Hematopoietic multipotent progenitor cell treated with erythropoietin and hydrocortisone succinate and interleukin-3 and kit ligand, for 6 days (in vitro differentiated cells): Measurements from ENCODE around the gene SNX20.

ENCODE experiments used
- DNase-seq: peaks from one replicate; pipeline ENCODE4 v3.0.0-alpha.2; 2015

SNX20 gene

GRCh38 chr16:50632927-50633800, 47.9 kb downstream of the SNX20 start:
- DNase-seq, result no peak

- DNase-seq, result no peak
Observed at GRCh38 chr16:50631985-50632576, 49.0 kb downstream of the SNX20 start.

- no peak for DNase-seq
Observed at GRCh38 chr16:50631249-50631984, 49.7 kb downstream of the SNX20 start.

DNA sequence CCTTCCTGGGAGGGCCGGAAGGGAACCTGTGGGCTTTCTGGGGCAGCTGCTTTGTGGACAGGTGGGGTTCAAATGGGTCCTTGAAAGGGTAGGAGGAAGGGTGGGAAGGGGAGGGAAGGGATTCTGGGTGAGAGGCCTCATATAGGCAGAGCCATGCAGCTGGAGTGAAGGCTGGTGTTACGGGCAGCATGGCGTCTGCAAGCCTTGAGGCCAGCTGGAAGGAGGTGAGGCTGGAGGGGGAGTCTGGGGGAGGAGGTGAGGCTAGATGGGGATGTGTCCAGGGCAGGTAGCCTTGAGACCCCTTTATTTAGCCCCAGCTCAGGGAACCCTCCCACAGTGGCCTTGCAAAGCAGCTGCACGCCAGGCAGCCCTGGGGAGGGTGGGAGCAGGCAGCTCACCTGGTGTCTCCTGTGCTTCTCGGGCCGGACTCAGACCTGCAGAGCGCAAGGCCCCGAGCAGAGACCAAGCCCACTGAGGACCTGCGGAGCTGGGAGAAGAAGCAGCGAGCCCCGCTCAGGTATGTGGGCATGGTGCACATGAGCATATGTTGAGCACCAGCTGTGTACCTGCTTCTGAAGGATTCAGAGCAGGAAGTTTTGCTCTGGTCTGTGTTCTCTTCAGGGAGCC, 50.6 kb downstream of the SNX20 start:
- DNase-seq, result no peak

- no peak for DNase-seq
Observed at GRCh38 chr16:50629334-50629733, 51.8 kb downstream of the SNX20 start.

DNA sequence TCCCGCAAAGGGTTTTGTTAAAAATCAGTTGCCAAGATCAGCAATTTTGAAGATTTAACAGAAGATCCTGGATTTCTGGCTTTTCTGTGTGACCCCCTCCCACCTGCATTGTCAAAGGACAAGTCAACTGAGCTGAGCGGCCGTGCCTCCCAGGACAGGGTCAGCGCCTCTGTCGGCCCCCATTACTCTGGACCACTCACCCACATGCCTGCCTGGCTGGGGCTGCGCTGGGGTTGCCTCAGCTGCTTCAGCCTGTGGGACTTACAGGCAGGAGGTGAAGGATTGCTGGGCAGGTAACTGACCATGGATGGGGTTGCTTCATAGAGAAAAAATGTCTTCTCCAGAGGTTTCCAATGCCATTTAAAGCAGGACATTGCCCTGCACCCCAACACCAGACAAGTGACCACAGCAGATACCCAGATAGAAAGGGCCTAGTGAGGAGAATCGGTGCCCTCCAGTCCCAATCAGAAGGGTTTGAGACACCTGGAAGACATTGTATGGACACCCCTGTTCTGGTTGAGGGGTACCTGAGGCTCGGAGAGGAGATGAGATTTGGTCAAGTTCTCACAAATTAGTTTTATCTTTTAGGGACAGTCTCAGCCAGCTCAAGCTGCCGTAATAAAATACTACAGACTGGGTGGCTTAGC, 52.8 kb downstream of the SNX20 start:
- no peak for DNase-seq

GRCh38 chr16:50627419-50627818, 53.7 kb downstream of the SNX20 start:
- DNase-seq, result peak; percentile 61

- peak; percentile 17 for DNase-seq
Observed at GRCh38 chr16:50626868-50627267, 54.2 kb downstream of the SNX20 start.

GRCh38 chr16:50625374-50625773, 55.7 kb downstream of the SNX20 start:
- DNase-seq, result no peak

DNA sequence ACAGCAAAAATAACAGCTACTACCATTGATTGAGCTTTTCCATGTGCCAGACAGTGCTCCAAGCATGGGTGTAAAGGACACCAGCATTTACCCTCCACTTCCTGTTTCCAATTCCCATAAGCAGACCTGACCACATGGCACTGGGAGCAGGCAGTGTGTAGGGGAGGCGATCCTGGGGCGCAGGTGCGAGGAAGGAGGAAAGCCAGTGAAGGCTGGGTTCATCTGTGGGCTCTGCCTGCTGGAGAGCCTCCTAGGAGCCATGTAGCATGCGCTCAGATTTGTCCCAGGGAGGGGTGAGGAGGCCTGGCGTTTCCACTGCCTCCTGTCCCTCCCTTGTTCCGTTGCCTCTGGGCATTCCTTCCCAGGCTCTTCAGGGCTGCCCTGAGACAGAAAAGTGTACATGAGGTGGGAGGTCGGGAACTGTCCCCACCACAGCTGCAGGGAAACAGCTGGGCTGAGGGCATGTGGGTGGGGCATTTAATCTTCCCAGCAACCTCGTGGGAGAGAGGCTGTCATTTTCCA, 56.6 kb downstream of the SNX20 start:
- DNase-seq, result no peak

DNA sequence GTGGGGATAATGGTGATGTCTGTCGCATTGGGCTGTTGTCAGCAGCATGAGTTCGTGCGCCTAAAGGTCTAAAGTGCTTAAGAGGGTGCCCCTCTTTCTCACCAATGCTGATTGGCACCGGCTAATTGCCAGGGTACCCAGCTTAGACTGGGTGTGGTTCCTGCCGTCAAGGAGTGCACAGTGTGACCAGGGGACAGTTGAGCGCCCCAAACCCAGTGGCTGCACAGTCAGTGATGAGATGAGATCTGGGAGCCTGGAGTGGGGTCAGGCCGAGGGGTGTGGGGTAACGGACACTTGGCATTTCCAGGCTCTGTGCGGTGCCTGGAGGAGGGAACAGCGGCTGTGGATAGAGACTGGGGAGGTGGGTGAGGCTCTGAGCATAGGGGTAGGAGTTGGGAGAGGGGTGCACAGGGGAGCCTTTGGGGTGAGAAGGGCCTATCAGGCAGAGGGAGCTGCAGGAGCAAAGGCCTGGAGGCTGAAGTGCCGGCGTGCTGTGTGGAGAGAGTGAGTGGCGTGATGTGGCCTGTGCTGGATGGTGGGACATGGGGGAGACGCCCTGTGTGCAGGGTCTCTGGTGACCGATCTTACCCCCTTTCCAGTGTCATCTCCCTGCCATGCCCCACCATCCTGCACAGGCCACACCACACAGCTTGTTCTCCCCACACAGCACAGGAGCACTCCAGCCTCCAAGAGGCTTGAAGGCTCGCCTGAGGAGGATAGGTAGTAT, 58.3 kb downstream of the SNX20 start:
- DNase-seq, result no peak

DNA sequence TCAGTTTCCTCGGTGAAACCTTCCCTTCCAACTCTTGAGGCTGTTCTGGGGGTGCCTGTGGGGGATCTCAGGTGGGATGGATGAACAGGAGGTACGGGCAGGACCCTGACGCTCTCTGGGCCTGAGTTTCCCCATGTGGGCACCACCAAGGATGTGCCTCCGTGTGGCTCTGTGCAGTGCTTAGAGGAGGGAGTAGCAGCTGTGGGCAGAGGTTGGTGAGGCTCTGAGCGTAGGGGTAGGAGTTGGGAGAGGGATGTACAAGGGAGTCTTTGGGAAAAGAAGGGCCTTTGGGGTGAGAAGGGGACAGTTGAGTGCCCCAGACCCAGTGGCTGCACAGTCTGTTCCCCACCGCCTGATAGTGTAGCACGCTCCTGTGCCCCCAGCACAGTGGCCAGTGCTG, 59.1 kb downstream of the SNX20 start:
- no peak for DNase-seq
